ENCODE data around the gene VSIR.

DNA sequence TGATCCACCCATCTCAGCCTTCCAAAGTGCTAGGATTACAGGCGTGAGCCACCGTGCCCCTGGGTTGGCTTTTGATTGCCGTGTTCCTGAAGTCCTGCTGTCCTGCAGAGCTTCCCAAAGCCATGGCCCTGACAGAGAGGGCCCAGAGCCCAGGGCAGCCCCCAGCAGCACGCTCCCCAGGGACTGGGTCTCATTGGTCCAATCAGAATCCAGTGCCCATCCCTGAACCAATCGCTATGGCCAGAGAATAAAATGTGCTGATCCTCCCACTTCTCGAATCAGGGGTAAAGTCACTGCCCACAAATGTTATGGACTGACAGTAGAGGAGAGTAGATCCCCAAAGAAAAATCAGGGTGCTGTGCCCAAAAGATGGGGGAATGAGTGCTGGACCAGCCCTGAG, 48.8 kb downstream of the VSIR start:
- TF ChIP-seq, protein P1, sequence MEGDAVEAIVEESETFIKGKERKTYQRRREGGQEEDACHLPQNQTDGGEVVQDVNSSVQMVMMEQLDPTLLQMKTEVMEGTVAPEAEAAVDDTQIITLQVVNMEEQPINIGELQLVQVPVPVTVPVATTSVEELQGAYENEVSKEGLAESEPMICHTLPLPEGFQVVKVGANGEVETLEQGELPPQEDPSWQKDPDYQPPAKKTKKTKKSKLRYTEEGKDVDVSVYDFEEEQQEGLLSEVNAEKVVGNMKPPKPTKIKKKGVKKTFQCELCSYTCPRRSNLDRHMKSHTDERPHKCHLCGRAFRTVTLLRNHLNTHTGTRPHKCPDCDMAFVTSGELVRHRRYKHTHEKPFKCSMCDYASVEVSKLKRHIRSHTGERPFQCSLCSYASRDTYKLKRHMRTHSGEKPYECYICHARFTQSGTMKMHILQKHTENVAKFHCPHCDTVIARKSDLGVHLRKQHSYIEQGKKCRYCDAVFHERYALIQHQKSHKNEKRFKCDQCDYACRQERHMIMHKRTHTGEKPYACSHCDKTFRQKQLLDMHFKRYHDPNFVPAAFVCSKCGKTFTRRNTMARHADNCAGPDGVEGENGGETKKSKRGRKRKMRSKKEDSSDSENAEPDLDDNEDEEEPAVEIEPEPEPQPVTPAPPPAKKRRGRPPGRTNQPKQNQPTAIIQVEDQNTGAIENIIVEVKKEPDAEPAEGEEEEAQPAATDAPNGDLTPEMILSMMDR (IDR thresholded peaks at IDR 0.05): no peak
- no peak for TF ChIP-seq POLR2A (IDR thresholded peaks at IDR 0.05)

Measured in heart left ventricle (tissue), 13 donors.